KG1 (cell line): ENCODE data around the gene HHATL.
"Not testable (repeated sequence)": the region's sequence is repeated elsewhere in the genome, so short reads cannot be mapped to it uniquely, and the experiment has no call there.

Source experiments
- DNase-seq: peaks from one replicate; lab custom pipeline; 2025; lab: John Stamatoyannopoulos, UW

Gene HHATL

GRCh38 chr3:42733501-42734262 is 31.1 kb upstream of the HHATL start:
- DNase-seq, result no peak

GRCh38 chr3:42732829-42733459 is 30.3 kb upstream of the HHATL start:
- DNase-seq, result no peak

GRCh38 chr3:42732196-42732828 is 29.7 kb upstream of the HHATL start:
- no peak for DNase-seq

GRCh38 chr3:42731476-42732195 is 29.0 kb upstream of the HHATL start:
- DNase-seq, result no peak

- no peak for DNase-seq
Observed at GRCh38 chr3:42730706-42731420, 28.3 kb upstream of the HHATL start.

GRCh38 chr3:42730294-42730693 is 27.7 kb upstream of the HHATL start:
- DNase-seq, result no peak

GRCh38 chr3:42729404-42730145 is 27.0 kb upstream of the HHATL start:
- DNase-seq, result no peak

- DNase-seq, result no peak
Observed at GRCh38 chr3:42728668-42729364, 26.2 kb upstream of the HHATL start.

GRCh38 chr3:42728056-42728455 is 25.5 kb upstream of the HHATL start:
- DNase-seq, result no peak

- DNase-seq, result no peak
Observed at GRCh38 chr3:42725454-42725853, 22.9 kb upstream of the HHATL start.

GRCh38 chr3:42723219-42723618 is 20.6 kb upstream of the HHATL start:
- no peak for DNase-seq

GRCh38 chr3:42722442-42722841 is 19.8 kb upstream of the HHATL start:
- not testable (repeated sequence) for DNase-seq

GRCh38 chr3:42721690-42722089 is 19.1 kb upstream of the HHATL start:
- DNase-seq, result no peak

- no peak for DNase-seq
Observed at GRCh38 chr3:42720126-42720525, 17.5 kb upstream of the HHATL start.

- DNase-seq, result no peak
Observed at GRCh38 chr3:42719002-42719401, 16.4 kb upstream of the HHATL start.

- DNase-seq, result no peak
Observed at GRCh38 chr3:42718338-42718737, 15.7 kb upstream of the HHATL start.

GRCh38 chr3:42717306-42717705 is 14.7 kb upstream of the HHATL start:
- no peak for DNase-seq

GRCh38 chr3:42714171-42714852 is 11.7 kb upstream of the HHATL start:
- DNase-seq, result no peak

GRCh38 chr3:42713747-42714146 is 11.1 kb upstream of the HHATL start:
- no peak for DNase-seq
